Keratinocyte (primary cell): Measurements from ENCODE around the gene ZNF267. TPM values are rescaled to one million over a fixed set of nuclear protein-coding genes. Genes with fewer than 3 reads are reported as not detected.
"Not testable (repeated sequence)": the region's sequence is repeated elsewhere in the genome, so short reads cannot be mapped to it uniquely, and the experiment has no call there.

Experiments
- DNase-seq: peaks from one replicate; pipeline ENCODE4 v3.0.0-alpha.2; 2011; ENCODE audit warnings: low read depth, missing footprints, low spot score
- FAIRE-seq: peaks from 2 replicates; lab custom pipeline; 2011; peaks lifted over from hg19 to GRCh38; lab: Jason Lieb, UNC
- H2AFZ ChIP-seq: 2 replicates; pipeline ENCODE4 v1.6.0; 2012; ENCODE audit warnings: low read length, control low read depth, inconsistent platforms; ENCODE audit not compliant: control insufficient read depth
- H3K27ac ChIP-seq: 2 replicates; pipeline ENCODE4 v1.5.1; 2011; ENCODE audit warnings: low read length; ENCODE audit not compliant: control insufficient read depth, insufficient read depth
- H3K27me3 ChIP-seq: 3 replicates; pipeline ENCODE4 v1.6.0; 2011; ENCODE audit warnings: low read length; ENCODE audit not compliant: control insufficient read depth, insufficient read depth; ENCODE audit errors: extremely low read depth
- H3K36me3 ChIP-seq, 2 experiments: 2 replicates in 1 of 2; 3 replicates in 1 of 2; pipeline ENCODE4 v1.5.1; 2011; ENCODE audit warnings: low read length in 2 of 2, mild to moderate bottlenecking in 1 of 2; ENCODE audit not compliant: control insufficient read depth in 2 of 2, insufficient read depth in 2 of 2; ENCODE audit errors: extremely low read depth in 1 of 2
- H3K4me1 ChIP-seq: 3 replicates; pipeline ENCODE4 v1.5.1; 2011; ENCODE audit warnings: low read length; ENCODE audit not compliant: control insufficient read depth, insufficient read depth; ENCODE audit errors: extremely low read depth
- H3K4me2 ChIP-seq: 3 replicates; pipeline ENCODE4 v1.6.0; 2011; ENCODE audit warnings: low read depth, low read length; ENCODE audit not compliant: control insufficient read depth, insufficient read depth; ENCODE audit errors: extremely low read depth
- H3K4me3 ChIP-seq, 3 experiments: fragments of 200-600 bp in 1 of 3; sonication (generic) in 1 of 3; 2 replicates in 2 of 3; 3 replicates in 1 of 3; pipeline ENCODE4 v1.5.1; 2011 to 2016; ENCODE audit warnings: low read length in 3 of 3, mild to moderate bottlenecking in 3 of 3, control low read depth in 2 of 3, inconsistent platforms in 1 of 3, low read depth in 1 of 3, mixed read lengths in 1 of 3, mixed run types in 1 of 3, moderate library complexity in 1 of 3; ENCODE audit not compliant: control insufficient read depth in 2 of 3, insufficient read depth in 2 of 3; ENCODE audit errors: extremely low read depth in 1 of 3
- H3K79me2 ChIP-seq: 2 replicates; pipeline ENCODE4 v1.6.0; 2012; ENCODE audit warnings: low read length; ENCODE audit not compliant: control insufficient read depth, insufficient read depth
- H3K9ac ChIP-seq: 3 replicates; pipeline ENCODE4 v1.6.0; 2011; ENCODE audit warnings: low read length; ENCODE audit not compliant: control insufficient read depth, insufficient read depth; ENCODE audit errors: extremely low read depth
- H3K9me1 ChIP-seq: 3 replicates; pipeline ENCODE4 v1.6.0; 2011; ENCODE audit warnings: low read length; ENCODE audit not compliant: control insufficient read depth, insufficient read depth; ENCODE audit errors: extremely low read depth
- H3K9me3 ChIP-seq: 2 replicates; pipeline ENCODE4 v1.5.1; 2012; ENCODE audit warnings: low read depth, low read length; ENCODE audit not compliant: control insufficient read depth
- H4K20me1 ChIP-seq: 3 replicates; pipeline ENCODE4 v1.6.0; 2011; ENCODE audit warnings: low read length; ENCODE audit not compliant: control insufficient read depth, insufficient read depth; ENCODE audit errors: extremely low read depth
- CTCF ChIP-seq, 3 experiments: IDR thresholded peaks in 1 of 3; conservative IDR thresholded peaks in 1 of 3; optimal IDR thresholded peaks in 1 of 3; 2 replicates in 2 of 3; 3 replicates in 1 of 3; pipeline versions ENCODE3 to v1.5.1; 2011; ENCODE audit warnings: low read length in 3 of 3, mild to moderate bottlenecking in 3 of 3, moderate library complexity in 2 of 3, control low read depth in 1 of 3, inconsistent platforms in 1 of 3; ENCODE audit not compliant: insufficient read depth in 2 of 3; ENCODE audit errors: extremely low read depth in 1 of 3
- EZH2 ChIP-seq: IDR thresholded peaks from one replicate; pipeline ENCODE4 v1.6.1; 2012; ENCODE audit warnings: inconsistent platforms, mild to moderate bottlenecking, low read length, moderate library complexity
- dilution Hi-C: fragments of 300-500 bp; cut with MboI; formaldehyde crosslinking; loops from one replicate; pipeline ENCODE4 v1.7.0; 2020; ENCODE audit warnings: low sequenced_read_pairs; ENCODE audit not compliant: extremely low pct_ligation_motif_present
- polyA minus RNA-seq, 3 experiments: library from RNA; depleted of rRNA, polyadenylated mRNA; stranded (reverse); fragments of >200 nt; gene quantifications; 1 replicate in 1 of 3; 2 replicates in 1 of 3; 3 replicates in 1 of 3; pipeline ENCODE4 v1.2.3, GENCODE V29; 2011
- polyA plus RNA-seq, 5 experiments: library from polyadenylated mRNA; depleted of rRNA in 3 of 5; stranded (reverse) in 3 of 5; stranded (forward) in 1 of 5; unstranded in 1 of 5; fragments of >200 nt; gene quantifications; 1 replicate in 1 of 5; 2 replicates in 3 of 5; 3 replicates in 1 of 5; pipeline versions ENCODE4 v1.2.1 to v1.2.3, GENCODE V29; 2011 to 2012; ENCODE audit warnings: missing spikeins in 2 of 5, low read depth in 1 of 5, low replicate concordance in 1 of 5

ZNF267 gene
- polyA plus RNA-seq, result 6.9 to 10.7 TPM (median 7.5 TPM) in 3 replicates
- 6.5 TPM for polyA plus RNA-seq (2011; ENCODE audit: low read depth)
- polyA plus RNA-seq (2011; cell fraction: cytosol; rRNA removed), result 3.3 and 7.3 TPM in 2 replicates
- 9.7 and 12.9 TPM in 2 replicates for polyA plus RNA-seq (2011; cell fraction: nucleus; rRNA removed)
- 5.6 and 7.8 TPM in 2 replicates for polyA plus RNA-seq (2012; ENCODE audit: low replicate concordance)
- polyA minus RNA-seq, result 3.6 to 22.5 TPM (median 10.3 TPM) in 3 replicates
- 5.8 TPM for polyA minus RNA-seq (2011; cell fraction: cytosol; rRNA and poly(A)+ RNA removed)
- 12.9 and 18.5 TPM in 2 replicates for polyA minus RNA-seq (2011; cell fraction: nucleus; rRNA and poly(A)+ RNA removed)

- H3K79me2 ChIP-seq, result peaks cover 44% of the 10 kb centered on the region
- H3K27me3 ChIP-seq, result no peaks in the 10 kb centered on the region
- peak within 1 kb of the TSS; percentile 96 for H3K27ac ChIP-seq
- DNase-seq (peak; percentile 58), FAIRE-seq (no peak)
- H3K4me2 ChIP-seq, result peak within 1 kb of the TSS; percentile 97
- peak within 1 kb of the TSS; percentile 69 to 83 (median 77) for H3K4me3 ChIP-seq
- H3K9ac ChIP-seq, result peak within 1 kb of the TSS; percentile 99
- peaks cover 50% of the 10 kb centered on the region for H3K4me1 ChIP-seq
- H4K20me1 ChIP-seq, result peaks cover 9% of the 10 kb centered on the region
- H3K9me1 ChIP-seq, result peaks cover 3% of the 10 kb centered on the region
- H2AFZ ChIP-seq, result peak within 1 kb of the TSS; percentile 42
- dilution Hi-C loops, result no loop called here
- TF ChIP-seq EZH2 (no peak), CTCF (optimal IDR thresholded peaks at IDR 0.05 in 1 of 3, IDR thresholded peaks at IDR 0.05 in 1 of 3, conservative IDR thresholded peaks at IDR 0.05 in 1 of 3; ENCODE audit: extremely low read depth in 1 of 3, insufficient read depth in 2 of 3, low read length in 3 of 3) (no peak)
- H3K9me3 ChIP-seq, result no peaks in the 10 kb centered on the region
- H3K36me3 ChIP-seq, result peaks cover 2 to 9% of the 10 kb centered on the region in 2 experiments
These were observed at the start of gene ZNF267 for GRCh38 chr16:31873556-31874365. Gene ZNF267 (plus strand): TSS chr16:31873807. CDS start chr16:31873967, 160 bp downstream.

- Histone ChIP-seq H3K9me1 (no peaks in the 10 kb centered on the region), H3K9ac (no peak overlapping the region), H3K4me1 (no peaks in the 10 kb centered on the region), H3K4me2 (no peak overlapping the region), H4K20me1 (no peaks in the 10 kb centered on the region), H3K4me3 (no peak overlapping the region), H3K27me3 (no peaks in the 10 kb centered on the region), H3K36me3 (no peaks in the 10 kb centered on the region), H3K79me2 (no peaks in the 10 kb centered on the region), H3K9me3 (no peaks in the 10 kb centered on the region), H3K27ac (no peak overlapping the region), H2AFZ (no peak overlapping the region)
- dilution Hi-C loops, result no loop called here
- FAIRE-seq, result no peak
- DNase-seq, result no peak
- no peak for TF ChIP-seq EZH2
- TF ChIP-seq CTCF (optimal IDR thresholded peaks at IDR 0.05 in 1 of 3, IDR thresholded peaks at IDR 0.05 in 1 of 3, conservative IDR thresholded peaks at IDR 0.05 in 1 of 3; ENCODE audit: extremely low read depth in 1 of 3, insufficient read depth in 2 of 3, low read length in 3 of 3), result no peak
These were observed 40.6 kb upstream of the ZNF267 start for GRCh38 chr16:31833047-31833446.

- dilution Hi-C loops, H3K79me2 ChIP-seq, H3K9me1 ChIP-seq, H3K4me2 ChIP-seq, H3K36me3 ChIP-seq, H3K27ac ChIP-seq, FAIRE-seq, DNase-seq, H3K9ac ChIP-seq, H3K27me3 ChIP-seq, H2AFZ ChIP-seq, H3K4me1 ChIP-seq, H4K20me1 ChIP-seq, H3K4me3 ChIP-seq, H3K9me3 ChIP-seq: not testable (repeated sequence)
These were observed 37.2 kb upstream of the ZNF267 start for GRCh38 chr16:31836396-31836795.
